A204.1 (cell line): ENCODE results near the gene CACNA1C.

Source experiments
- FAIRE-seq: peaks from 2 replicates; lab custom pipeline; 2012; peaks lifted over from hg19 to GRCh38; lab: Jason Lieb, UNC

Gene CACNA1C

GRCh38 chr12:2396448-2396871 is 343.7 kb downstream of the CACNA1C start:
- no peak for FAIRE-seq

- no peak for FAIRE-seq
These were observed 344.7 kb downstream of the CACNA1C start for GRCh38 chr12:2397356-2398045.

DNA sequence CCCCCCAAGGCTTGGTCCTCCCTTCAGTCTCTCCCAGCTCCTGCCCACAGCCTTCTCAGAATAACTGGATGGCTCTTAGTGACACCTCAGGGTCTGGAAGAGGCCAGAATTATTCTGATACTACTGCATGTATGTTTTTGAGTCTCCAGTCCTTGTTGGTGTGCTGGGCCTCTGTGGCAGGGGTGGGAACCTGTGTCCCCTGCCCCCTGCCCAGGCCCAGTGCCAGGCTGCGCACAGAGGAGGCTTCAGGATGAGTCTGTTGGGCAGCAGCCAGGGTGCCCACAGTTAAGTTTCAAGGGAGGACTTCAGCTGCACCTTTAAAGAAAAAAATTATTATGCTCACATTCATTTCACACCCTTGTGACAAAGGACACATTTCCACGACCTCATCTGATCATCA is 348.3 kb downstream of the CACNA1C start:
- no peak for FAIRE-seq

DNA sequence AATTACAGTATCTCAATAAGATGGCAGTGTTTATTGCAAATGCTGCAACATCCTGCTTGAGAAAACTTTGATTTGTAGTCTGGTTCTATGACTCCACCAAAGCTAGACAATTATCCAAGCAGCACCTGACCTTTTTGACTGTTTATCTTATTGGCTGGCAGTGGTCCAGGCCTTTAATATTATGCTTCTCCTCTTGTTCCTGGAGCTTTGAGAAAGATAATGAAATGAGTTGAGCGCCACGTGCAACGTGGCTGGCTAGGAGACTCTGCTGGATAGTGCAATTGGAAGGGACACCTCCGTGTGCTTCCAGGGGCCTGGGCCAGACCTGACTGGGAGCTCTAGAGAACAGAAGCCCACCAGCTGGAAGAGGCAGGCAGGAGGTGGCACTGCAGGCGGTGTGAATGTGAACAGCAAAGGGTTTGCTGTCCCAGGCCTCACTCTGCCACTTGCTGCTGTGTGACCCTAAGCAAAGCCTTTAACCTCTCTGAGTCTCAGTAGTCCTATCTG is 349.3 kb downstream of the CACNA1C start:
- no peak for FAIRE-seq

GRCh38 chr12:2403221-2403976 is 350.6 kb downstream of the CACNA1C start:
- no peak for FAIRE-seq

- no peak for FAIRE-seq
These were observed 352.3 kb downstream of the CACNA1C start for GRCh38 chr12:2405039-2405438.

GRCh38 chr12:2406903-2407302 is 354.1 kb downstream of the CACNA1C start:
- FAIRE-seq: no peak

GRCh38 chr12:2408262-2408661 is 355.5 kb downstream of the CACNA1C start:
- FAIRE-seq: no peak

- FAIRE-seq: no peak
These were observed 357.0 kb downstream of the CACNA1C start for GRCh38 chr12:2409656-2410265.

- no peak for FAIRE-seq
These were observed 357.7 kb downstream of the CACNA1C start for GRCh38 chr12:2410496-2410895.

DNA sequence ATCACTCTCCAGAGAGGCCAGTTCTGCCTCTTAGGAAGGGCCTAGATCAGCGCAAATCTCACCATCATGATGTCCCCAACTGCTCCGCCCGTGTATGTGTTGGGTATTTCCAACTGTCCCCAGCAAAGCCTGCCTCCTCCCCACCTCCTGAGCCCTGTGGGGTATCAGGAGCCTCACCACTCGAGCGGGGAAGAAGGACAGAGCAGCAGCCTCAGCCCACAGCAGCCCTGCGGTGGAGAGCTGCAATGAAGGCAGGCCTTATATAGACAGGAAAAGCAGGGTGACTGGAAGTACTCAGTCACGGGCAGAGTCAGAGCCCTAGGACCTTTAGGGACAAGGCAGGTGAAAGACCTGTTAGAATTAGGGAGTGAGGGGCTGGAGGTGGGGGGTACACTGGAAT is 358.2 kb downstream of the CACNA1C start:
- no peak for FAIRE-seq

DNA sequence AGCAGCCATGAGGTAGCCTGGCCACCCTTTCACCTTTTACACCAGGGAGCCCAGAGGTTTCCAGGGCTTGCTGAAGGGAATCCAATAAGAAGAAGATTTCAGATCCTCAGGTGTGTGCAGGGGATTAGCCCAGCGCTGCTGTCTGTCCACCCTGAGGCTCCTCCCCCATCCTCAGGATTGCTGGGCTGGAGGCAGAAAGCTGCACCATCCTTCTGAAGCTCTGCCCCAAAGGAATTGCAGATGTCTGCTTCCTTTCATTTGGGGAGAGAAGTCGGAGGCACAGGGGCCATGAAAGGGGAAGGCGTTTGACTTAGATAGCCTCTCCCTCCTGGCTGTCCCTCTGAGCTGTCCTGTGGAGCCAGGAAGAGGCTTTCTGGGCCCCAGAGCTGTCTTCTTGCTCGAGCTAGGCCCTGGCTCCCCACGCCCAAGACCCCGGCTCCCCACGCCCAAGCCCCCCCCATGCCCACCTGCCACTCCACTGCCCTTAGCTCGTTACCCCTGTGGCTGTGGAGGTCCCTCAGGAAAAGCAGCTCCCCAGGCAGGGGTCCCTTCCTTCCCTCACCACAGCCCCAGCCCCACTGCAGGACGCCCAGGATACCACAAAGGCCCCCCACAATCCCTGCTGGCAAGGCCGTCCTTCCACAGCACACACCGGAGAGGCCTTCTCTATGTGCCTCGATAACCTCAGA is 359.0 kb downstream of the CACNA1C start:
- FAIRE-seq: no peak

GRCh38 chr12:2412305-2412643 is 359.5 kb downstream of the CACNA1C start:
- FAIRE-seq: no peak

- FAIRE-seq: no peak
These were observed 360.5 kb downstream of the CACNA1C start for GRCh38 chr12:2413301-2413700.

DNA sequence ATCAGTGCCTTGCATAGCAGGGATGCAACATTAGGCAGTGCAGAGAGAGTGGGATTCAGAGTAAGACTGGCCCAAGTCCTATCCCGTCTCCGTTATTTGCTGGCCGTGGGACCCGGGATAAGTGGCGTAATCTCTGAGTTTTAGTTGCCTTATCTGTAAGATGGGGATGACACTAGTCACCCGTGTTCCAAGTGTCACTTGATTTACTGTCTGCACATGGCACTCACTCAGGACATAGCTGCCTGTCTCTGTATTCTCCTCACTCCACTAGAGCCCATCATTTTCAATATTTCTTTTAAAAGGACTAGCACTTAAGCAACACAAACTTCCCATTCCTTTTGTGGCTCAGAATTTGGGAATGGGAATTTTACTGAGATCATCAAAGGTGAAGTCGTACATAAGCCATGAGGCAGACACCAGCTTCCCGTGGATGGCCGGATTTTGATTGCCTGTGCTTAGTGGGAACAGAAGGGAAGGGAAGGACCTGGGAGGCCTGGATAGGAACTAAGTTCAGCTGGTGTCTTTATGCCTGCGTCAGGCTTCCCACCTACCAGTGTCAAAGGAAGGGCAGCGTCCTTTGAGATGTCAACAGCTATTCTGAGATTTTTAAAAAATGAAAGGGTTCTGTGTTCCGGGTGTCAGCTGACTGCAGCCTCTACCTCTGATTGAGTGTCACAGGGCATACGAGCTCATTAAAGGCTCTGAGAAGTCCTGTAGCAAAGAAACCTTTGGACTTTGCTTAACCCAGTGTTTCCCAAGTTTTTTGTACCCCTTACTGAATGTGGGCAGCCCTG is 361.4 kb downstream of the CACNA1C start:
- FAIRE-seq: no peak

DNA sequence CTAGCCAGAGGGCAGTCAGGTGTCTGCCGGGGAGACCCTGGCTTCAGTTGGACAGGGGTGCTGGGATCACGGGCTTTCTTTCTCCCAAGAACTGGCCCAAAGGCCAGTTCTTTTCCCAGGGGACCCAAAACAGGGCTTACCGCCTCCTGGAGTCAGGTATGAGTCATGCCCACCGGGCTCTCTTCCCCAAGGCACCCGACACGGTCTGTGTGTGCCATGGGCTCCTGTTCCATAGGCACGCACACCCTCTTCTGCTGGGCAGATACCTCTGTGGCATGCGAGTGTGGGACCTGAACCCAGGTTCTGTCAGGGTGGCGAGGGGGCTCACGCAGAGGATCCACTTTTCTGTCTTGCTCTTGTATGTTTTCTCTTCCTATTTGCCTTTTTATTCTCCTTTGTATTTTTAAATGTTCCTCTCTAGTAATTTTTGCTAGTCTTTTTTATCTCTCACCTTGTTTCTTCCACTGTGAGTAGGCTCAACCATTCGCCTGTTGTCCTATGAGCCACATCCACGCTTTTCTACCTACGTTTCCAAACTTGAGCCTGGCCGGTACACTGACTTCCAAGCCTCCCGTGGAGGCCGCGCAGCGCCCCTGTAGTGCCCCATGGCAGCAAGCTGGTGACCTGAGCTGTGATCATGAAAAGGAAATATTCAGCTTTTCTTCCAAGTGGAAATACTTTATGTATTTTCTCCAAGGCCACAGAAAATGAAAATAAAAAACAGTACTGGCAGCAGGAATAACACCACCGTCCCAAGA is 362.2 kb downstream of the CACNA1C start:
- no peak for FAIRE-seq

DNA sequence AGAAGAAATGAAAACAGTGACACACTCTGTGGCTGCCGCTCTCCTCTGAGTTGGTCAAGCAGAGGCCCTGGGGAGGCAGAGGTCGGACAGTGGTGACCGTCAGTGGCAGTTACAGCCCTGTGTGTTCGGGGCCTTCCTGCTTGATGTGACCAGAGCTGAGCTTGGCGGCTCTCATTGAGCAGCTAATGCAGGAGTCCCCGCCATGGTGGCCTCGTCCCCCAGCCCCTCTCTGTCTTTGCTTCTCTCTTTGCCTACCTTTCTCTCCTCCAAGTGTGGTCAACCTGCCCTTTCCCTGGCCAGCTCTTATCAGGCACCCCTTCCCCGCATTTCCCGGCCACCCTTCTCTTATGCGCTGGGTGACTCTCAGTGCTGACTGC is 362.8 kb downstream of the CACNA1C start:
- no peak for FAIRE-seq

DNA sequence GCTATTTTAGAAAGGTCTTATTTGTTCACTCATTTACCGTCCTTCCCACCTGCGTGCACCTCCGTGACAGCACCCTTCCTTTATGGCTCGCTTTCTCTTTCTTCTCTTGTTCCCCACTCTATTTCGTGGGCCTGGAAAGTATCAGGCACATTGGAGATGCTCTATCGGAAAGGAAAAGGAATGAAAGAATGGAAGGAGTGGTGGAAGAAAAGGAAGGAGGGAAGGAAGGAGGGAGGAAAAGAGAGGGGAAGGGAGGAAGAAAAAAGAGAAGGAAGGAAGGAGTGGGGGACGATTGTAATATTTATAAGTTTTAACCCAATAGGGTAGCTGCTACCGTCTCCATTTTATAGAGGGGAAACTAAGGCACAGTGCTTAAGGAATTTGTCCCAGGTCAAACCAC is 363.4 kb downstream of the CACNA1C start:
- FAIRE-seq: no peak

GRCh38 chr12:2417481-2418160 is 364.8 kb downstream of the CACNA1C start:
- FAIRE-seq: no peak

DNA sequence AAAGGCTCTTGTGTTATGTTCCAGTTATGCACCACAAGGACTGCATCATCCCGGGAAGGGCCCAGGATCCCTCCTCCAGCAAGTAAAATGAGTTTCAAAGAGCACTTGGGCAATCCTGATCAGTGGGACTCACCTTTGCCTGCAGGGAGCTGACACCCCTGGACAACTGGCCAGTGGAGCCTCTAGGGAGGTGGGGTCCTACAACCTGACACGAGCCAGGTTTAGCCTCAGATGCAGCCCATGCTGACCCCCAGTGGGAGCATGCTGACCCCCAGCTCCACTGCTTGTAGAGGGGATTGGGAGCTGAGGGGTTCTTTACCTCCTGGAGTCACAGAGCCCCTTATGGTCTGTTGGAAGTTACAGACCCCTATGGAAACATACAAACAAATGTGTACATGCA is 365.8 kb downstream of the CACNA1C start:
- no peak for FAIRE-seq

- FAIRE-seq: no peak
These were observed 369.8 kb downstream of the CACNA1C start for GRCh38 chr12:2422591-2422990.
